HepG2 (cell line): ENCODE measurements around the gene PHYH. TPM values are rescaled to one million over a fixed set of nuclear protein-coding genes. Genes with fewer than 3 reads are reported as not detected.
A peak's percentile ranks its signal among the peaks of the same experiment; 100 is the strongest.

Experiments
- BHLHE40 ChIP-seq: IDR thresholded peaks from 2 replicates; pipeline ENCODE4 v1.6.1; 2011; ENCODE audit warnings: low read length, improper control_type of control experiment
- ERF ChIP-seq: IDR thresholded peaks from 2 replicates; pipeline ENCODE4 v1.6.1; 2018; ENCODE audit warnings: missing biosample characterization, missing genetic modification reagents
- FOXA3 ChIP-seq: IDR thresholded peaks from 2 replicates; pipeline ENCODE4 v1.6.1; 2016; ENCODE audit warnings: missing genetic modification reagents, missing compliant biosample characterization
- PPARG ChIP-seq: conservative IDR thresholded peaks from 2 replicates; pipeline ENCODE4 v1.6.1; 2016; ENCODE audit warnings: missing biosample characterization, missing genetic modification reagents
- RFX5 ChIP-seq: IDR thresholded peaks from 2 replicates; pipeline ENCODE4 v1.6.1; 2011; ENCODE audit warnings: low read depth, low read length, improper control_type of control experiment
- ZBTB38 ChIP-seq: sonication (generic); formaldehyde crosslinking; IDR thresholded peaks from 2 replicates; pipeline ENCODE4 v1.5.1; 2020; ENCODE audit warnings: mild to moderate bottlenecking, missing genetic modification reagents
- ZKSCAN8 ChIP-seq: IDR thresholded peaks from 2 replicates; pipeline ENCODE4 v1.6.1; 2016; ENCODE audit warnings: borderline replicate concordance, missing genetic modification reagents, missing compliant biosample characterization
- ZNF138 ChIP-seq: sonication (generic); formaldehyde crosslinking; IDR thresholded peaks from 2 replicates; pipeline ENCODE4 v1.5.0; 2020; ENCODE audit warnings: mild to moderate bottlenecking, low read depth, missing genetic modification reagents
- ZNF335 ChIP-seq: sonication (generic); formaldehyde crosslinking; IDR thresholded peaks from 2 replicates; pipeline ENCODE4 v1.4.0; 2020; ENCODE audit warnings: missing genetic modification reagents
- ZNF644 ChIP-seq: IDR thresholded peaks from 2 replicates; pipeline ENCODE4 v1.6.1; 2016; ENCODE audit warnings: low read depth
- ZNF670 ChIP-seq: sonication (generic); formaldehyde crosslinking; IDR thresholded peaks from 2 replicates; pipeline ENCODE4 v1.8.0; 2022; ENCODE audit warnings: mild to moderate bottlenecking, missing genetic modification reagents, borderline replicate concordance
- ZNF766 ChIP-seq: sonication (generic); formaldehyde crosslinking; IDR thresholded peaks from 2 replicates; pipeline ENCODE4 v1.5.0; 2020; ENCODE audit warnings: missing genetic modification reagents, borderline replicate concordance
- ZSCAN25 ChIP-seq: sonication (generic); formaldehyde crosslinking; IDR thresholded peaks from 2 replicates; pipeline ENCODE4 v1.8.0; 2022; ENCODE audit warnings: mild to moderate bottlenecking, missing genetic modification reagents
- polyA plus RNA-seq, 8 experiments: library from polyadenylated mRNA; depleted of rRNA in 3 of 8; stranded (reverse) in 7 of 8; unstranded in 1 of 8; fragments of >200 nt; fragmentation: Illumina TruSeq in 4 of 8; extraction: Trizol in 4 of 8; gene quantifications; 2 replicates each; pipeline versions ENCODE4 v1.2.1 to v1.2.3, GENCODE V29; 2011 to 2016; ENCODE audit warnings: low read depth in 4 of 8, missing spikeins in 1 of 8, mixed read lengths in 1 of 8; ENCODE audit not compliant: insufficient read depth in 1 of 8
- total RNA-seq, 5 experiments: library from RNA; depleted of rRNA; stranded (reverse); fragments of >200 nt; fragmentation: Illumina TruSeq; extraction: Trizol; gene quantifications; 2 replicates each; pipeline ENCODE4 v1.2.3, GENCODE V29; 2016; ENCODE audit warnings: low read depth in 1 of 5
- TF ChIP-seq, protein P1 (sequence below): sonication (generic); formaldehyde crosslinking; IDR thresholded peaks from 2 replicates; pipeline ENCODE4 v1.4.0; 2020; ENCODE audit warnings: missing genetic modification reagents
- TF ChIP-seq, protein P2 (sequence below): sonication (generic); formaldehyde crosslinking; IDR thresholded peaks from 2 replicates; pipeline ENCODE4 v1.8.1; 2023; ENCODE audit warnings: mild to moderate bottlenecking, moderate library complexity, missing genetic modification reagents
- TF ChIP-seq, protein P3 (sequence below): sonication (generic); formaldehyde crosslinking; IDR thresholded peaks from 2 replicates; pipeline ENCODE4 v1.5.1; 2020; ENCODE audit warnings: mild to moderate bottlenecking, missing genetic modification reagents, moderate library complexity
- TF ChIP-seq, protein P4 (sequence below): sonication (generic); formaldehyde crosslinking; IDR thresholded peaks from 2 replicates; pipeline ENCODE4 v1.5.0; 2020; ENCODE audit warnings: mild to moderate bottlenecking, missing genetic modification reagents
- TF ChIP-seq, protein P5 (sequence below): sonication (generic); formaldehyde crosslinking; IDR thresholded peaks from 2 replicates; pipeline ENCODE4 v1.4.0; 2020; ENCODE audit warnings: missing genetic modification reagents

The PHYH gene
- total and polyA plus RNA-seq, 2 of the 13 experiments (the other 11 are each of a cell fraction or from before 2014, with no cell fraction given), result 27.2 to 34.5 TPM

DNA sequence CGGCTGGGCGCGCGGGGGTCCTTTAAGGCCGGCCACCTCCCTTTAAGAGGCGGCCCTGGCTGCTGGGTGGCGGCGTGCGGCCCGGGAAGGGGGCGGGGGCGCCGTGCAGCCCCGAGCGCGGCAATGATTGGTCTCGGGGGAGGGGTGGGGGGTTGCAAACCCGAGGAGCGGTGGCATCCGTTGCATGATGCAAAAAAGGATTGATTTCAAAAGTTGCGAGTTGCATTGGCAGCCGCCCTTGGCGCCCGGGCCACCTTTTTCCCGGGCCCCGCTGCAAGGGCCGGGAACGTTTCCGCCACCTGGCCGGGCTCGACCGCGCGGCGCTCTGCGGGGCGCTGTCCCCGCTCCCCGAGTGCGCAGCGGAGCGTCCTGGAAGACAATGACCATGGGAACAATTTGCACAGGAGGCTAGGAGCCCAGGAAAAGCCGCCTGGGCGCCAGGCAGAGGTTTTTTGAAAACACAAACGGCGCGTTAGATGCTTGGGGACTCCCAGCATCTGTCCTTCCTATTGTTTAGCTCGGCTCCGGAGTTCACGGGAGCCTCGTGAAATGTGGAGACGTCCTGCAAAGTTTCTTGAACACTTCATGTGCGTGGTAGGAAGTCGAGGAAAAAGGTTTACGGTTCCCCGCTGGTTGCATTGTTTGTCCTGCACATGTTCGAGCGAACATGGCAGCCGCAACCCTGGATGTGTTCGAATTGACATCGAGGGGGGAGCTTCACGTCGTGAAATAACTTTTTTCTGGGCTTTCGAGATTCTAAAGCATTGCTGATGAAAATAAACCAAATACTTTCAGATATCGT, 48.6 kb upstream of the PHYH start, which contains the start of gene SEPHS1 (continued):
- no peak for TF ChIP-seq BHLHE40
- no peak for TF ChIP-seq ZNF138
- TF ChIP-seq ERF (CRISPR knock-in tag), result 0 out of 2 replicates have a peak, but pooled peaks have one; percentile 13
- no peak for TF ChIP-seq ZNF644 (CRISPR knock-in tag)
- TF ChIP-seq ZKSCAN8 (CRISPR knock-in tag), result no peak
- TF ChIP-seq ZNF670 (CRISPR knock-in tag), result no peak
- TF ChIP-seq ZBTB38, result no peak
- TF ChIP-seq PPARG (CRISPR knock-in tag), result no peak
- TF ChIP-seq ZNF766 (CRISPR knock-in tag), result no peak
- TF ChIP-seq, protein P1, sequence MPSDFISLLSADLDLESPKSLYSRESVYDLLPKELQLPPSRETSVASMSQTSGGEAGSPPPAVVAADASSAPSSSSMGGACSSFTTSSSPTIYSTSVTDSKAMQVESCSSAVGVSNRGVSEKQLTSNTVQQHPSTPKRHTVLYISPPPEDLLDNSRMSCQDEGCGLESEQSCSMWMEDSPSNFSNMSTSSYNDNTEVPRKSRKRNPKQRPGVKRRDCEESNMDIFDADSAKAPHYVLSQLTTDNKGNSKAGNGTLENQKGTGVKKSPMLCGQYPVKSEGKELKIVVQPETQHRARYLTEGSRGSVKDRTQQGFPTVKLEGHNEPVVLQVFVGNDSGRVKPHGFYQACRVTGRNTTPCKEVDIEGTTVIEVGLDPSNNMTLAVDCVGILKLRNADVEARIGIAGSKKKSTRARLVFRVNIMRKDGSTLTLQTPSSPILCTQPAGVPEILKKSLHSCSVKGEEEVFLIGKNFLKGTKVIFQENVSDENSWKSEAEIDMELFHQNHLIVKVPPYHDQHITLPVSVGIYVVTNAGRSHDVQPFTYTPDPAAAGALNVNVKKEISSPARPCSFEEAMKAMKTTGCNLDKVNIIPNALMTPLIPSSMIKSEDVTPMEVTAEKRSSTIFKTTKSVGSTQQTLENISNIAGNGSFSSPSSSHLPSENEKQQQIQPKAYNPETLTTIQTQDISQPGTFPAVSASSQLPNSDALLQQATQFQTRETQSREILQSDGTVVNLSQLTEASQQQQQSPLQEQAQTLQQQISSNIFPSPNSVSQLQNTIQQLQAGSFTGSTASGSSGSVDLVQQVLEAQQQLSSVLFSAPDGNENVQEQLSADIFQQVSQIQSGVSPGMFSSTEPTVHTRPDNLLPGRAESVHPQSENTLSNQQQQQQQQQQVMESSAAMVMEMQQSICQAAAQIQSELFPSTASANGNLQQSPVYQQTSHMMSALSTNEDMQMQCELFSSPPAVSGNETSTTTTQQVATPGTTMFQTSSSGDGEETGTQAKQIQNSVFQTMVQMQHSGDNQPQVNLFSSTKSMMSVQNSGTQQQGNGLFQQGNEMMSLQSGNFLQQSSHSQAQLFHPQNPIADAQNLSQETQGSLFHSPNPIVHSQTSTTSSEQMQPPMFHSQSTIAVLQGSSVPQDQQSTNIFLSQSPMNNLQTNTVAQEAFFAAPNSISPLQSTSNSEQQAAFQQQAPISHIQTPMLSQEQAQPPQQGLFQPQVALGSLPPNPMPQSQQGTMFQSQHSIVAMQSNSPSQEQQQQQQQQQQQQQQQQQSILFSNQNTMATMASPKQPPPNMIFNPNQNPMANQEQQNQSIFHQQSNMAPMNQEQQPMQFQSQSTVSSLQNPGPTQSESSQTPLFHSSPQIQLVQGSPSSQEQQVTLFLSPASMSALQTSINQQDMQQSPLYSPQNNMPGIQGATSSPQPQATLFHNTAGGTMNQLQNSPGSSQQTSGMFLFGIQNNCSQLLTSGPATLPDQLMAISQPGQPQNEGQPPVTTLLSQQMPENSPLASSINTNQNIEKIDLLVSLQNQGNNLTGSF, result 0 out of 2 replicates have a peak, but pooled peaks have one; percentile 41
- no peak for TF ChIP-seq ZNF335 (CRISPR knock-in tag)
- TF ChIP-seq ZSCAN25 (CRISPR knock-in tag), result no peak
- TF ChIP-seq, protein P2, sequence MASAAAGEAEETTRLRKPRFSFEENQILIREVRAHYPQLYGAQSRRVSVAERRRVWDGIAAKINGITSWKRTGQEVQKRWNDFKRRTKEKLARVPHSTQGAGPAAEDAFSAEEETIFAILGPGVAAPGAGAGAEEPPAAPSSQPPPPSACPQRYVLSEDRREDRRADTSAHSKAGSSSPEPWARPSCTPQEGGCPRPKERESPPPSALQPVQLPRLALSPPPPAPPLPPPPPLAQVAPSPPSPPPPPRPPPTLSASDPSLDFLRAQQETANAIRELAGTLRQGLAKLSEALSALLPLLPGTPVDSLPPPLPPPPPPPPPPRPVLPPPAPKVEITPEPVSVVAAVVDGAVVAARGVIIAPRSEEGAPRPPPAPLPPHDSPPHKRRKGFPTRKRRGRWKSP (CRISPR knock-in tag), result peak; percentile 76
- TF ChIP-seq FOXA3 (CRISPR knock-in tag), result no peak
- TF ChIP-seq, protein P3, sequence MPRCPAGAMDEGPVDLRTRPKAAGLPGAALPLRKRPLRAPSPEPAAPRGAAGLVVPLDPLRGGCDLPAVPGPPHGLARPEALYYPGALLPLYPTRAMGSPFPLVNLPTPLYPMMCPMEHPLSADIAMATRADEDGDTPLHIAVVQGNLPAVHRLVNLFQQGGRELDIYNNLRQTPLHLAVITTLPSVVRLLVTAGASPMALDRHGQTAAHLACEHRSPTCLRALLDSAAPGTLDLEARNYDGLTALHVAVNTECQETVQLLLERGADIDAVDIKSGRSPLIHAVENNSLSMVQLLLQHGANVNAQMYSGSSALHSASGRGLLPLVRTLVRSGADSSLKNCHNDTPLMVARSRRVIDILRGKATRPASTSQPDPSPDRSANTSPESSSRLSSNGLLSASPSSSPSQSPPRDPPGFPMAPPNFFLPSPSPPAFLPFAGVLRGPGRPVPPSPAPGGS (CRISPR knock-in tag), result no peak
- TF ChIP-seq RFX5, result no peak
- TF ChIP-seq, protein P4, sequence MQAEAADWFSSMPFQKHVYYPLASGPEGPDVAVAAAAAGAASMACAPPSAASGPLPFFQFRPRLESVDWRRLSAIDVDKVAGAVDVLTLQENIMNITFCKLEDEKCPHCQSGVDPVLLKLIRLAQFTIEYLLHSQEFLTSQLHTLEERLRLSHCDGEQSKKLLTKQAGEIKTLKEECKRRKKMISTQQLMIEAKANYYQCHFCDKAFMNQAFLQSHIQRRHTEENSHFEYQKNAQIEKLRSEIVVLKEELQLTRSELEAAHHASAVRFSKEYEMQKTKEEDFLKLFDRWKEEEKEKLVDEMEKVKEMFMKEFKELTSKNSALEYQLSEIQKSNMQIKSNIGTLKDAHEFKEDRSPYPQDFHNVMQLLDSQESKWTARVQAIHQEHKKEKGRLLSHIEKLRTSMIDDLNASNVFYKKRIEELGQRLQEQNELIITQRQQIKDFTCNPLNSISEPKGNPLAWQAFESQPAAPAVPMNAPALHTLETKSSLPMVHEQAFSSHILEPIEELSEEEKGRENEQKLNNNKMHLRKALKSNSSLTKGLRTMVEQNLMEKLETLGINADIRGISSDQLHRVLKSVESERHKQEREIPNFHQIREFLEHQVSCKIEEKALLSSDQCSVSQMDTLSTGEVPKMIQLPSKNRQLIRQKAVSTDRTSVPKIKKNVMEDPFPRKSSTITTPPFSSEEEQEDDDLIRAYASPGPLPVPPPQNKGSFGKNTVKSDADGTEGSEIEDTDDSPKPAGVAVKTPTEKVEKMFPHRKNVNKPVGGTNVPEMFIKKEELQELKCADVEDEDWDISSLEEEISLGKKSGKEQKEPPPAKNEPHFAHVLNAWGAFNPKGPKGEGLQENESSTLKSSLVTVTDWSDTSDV (CRISPR knock-in tag), result no peak
- TF ChIP-seq, protein P5, sequence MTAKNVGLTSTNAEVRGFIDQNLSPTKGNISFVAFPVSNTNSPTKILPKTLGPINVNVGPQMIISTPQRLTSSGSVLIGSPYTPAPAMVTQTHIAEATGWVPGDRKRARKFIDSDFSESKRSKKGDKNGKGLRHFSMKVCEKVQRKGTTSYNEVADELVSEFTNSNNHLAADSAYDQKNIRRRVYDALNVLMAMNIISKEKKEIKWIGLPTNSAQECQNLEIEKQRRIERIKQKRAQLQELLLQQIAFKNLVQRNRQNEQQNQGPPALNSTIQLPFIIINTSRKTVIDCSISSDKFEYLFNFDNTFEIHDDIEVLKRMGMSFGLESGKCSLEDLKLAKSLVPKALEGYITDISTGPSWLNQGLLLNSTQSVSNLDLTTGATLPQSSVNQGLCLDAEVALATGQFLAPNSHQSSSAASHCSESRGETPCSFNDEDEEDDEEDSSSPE (CRISPR knock-in tag), result peak; percentile 82
